HFFc6 (cell line): ENCODE results near the gene KLHL13. TPM values are rescaled to one million over a fixed set of nuclear protein-coding genes. Genes with fewer than 3 reads are reported as not detected.
"Not testable (repeated sequence)": the region's sequence is repeated elsewhere in the genome, so short reads cannot be mapped to it uniquely, and the experiment has no call there.

ENCODE experiments used
- DNase-seq: peaks from one replicate; pipeline ENCODE4 v3.0.0-alpha.2; 2018
- H3K27ac Mint-ChIP-seq: 2 replicates; pipeline ENCODE4 v1.8.0; 2020; ENCODE audit warnings: mild to moderate bottlenecking, mixed read lengths
- H3K27me3 Mint-ChIP-seq: 2 replicates; pipeline ENCODE4 v1.8.0; 2021; ENCODE audit warnings: mild to moderate bottlenecking, moderate library complexity, mixed read lengths; ENCODE audit not compliant: insufficient read depth
- H3K36me3 Mint-ChIP-seq: 2 replicates; pipeline ENCODE4 v1.8.0; 2021; ENCODE audit warnings: low read depth, mixed read lengths
- H3K4me1 Mint-ChIP-seq: 2 replicates; pipeline ENCODE4 v1.8.0; 2020; ENCODE audit warnings: low read depth, mixed read lengths
- H3K4me3 Mint-ChIP-seq: 2 replicates; pipeline ENCODE4 v1.8.0; 2020; ENCODE audit warnings: mild to moderate bottlenecking, moderate library complexity, mixed read lengths
- H3K9me3 Mint-ChIP-seq: 2 replicates; pipeline ENCODE4 v1.8.0; 2020; ENCODE audit warnings: mild to moderate bottlenecking, mixed read lengths
- CTCF ChIP-seq: fragments of 200-600 bp; sonication (generic); IDR thresholded peaks from 2 replicates; pipeline ENCODE4 v1.5.0; 2021; ENCODE audit warnings: antibody characterized with exemption, mild to moderate bottlenecking
- total RNA-seq, 6 experiments: library from RNA; stranded (reverse); fragmentation: NEBNext Ultra II Directional; extraction: Animal tissue kit (Norgen Biotek cat#: 25700); gene quantifications; 2 replicates in 1 of 6; 3 replicates in 5 of 6; pipeline ENCODE4 v1.2.3, GENCODE V29; 2021

The KLHL13 gene
- total RNA-seq, 6 experiments from 2014 or later: 0.05 to 0.14 (median 0.07) TPM; not detected in 3

- Mint-ChIP-seq H3K36me3 (no peaks in the 10 kb centered on the region), H3K4me3 (no peak overlapping the region), H3K9me3 (peaks cover 4% of the 10 kb centered on the region; the same call in 1 of the 2 replicates), H3K27me3 (no peaks in the 10 kb centered on the region), H3K27ac (no peak overlapping the region), H3K4me1 (no peaks in the 10 kb centered on the region)
- no peak for TF ChIP-seq CTCF
- no peak for DNase-seq
These were observed 91.4 kb downstream of the KLHL13 start for GRCh38 chrX:118025226-118025625.

GRCh38 chrX:118024482-118024881 lies 92.1 kb downstream of the KLHL13 start:
- TF ChIP-seq CTCF: no peak
- Mint-ChIP-seq H3K4me1 (no peaks in the 10 kb centered on the region), H3K9me3 (peaks cover 4% of the 10 kb centered on the region; the same call in 1 of the 2 replicates)

GRCh38 chrX:118022753-118023152 lies 93.9 kb downstream of the KLHL13 start:
- H3K36me3 Mint-ChIP-seq: no peaks in the 10 kb centered on the region
- no peaks in the 10 kb centered on the region for H3K27me3 Mint-ChIP-seq
- H3K27ac Mint-ChIP-seq: no peak overlapping the region
- TF ChIP-seq CTCF: no peak
- no peak overlapping the region for H3K4me3 Mint-ChIP-seq
- no peaks in the 10 kb centered on the region for H3K4me1 Mint-ChIP-seq
- peaks cover 4% of the 10 kb centered on the region; the same call in 1 of the 2 replicates for H3K9me3 Mint-ChIP-seq
- DNase-seq: no peak

More at GRCh38 chrX:118024482-118024881, 92.1 kb downstream of the KLHL13 start:
- Mint-ChIP-seq H3K27me3 (no peaks in the 10 kb centered on the region), H3K4me3 (no peak overlapping the region), H3K27ac (no peak overlapping the region), H3K36me3 (no peaks in the 10 kb centered on the region)
- DNase-seq: no peak

GRCh38 chrX:118016422-118016821 lies 100.2 kb downstream of the KLHL13 start:
- Mint-ChIP-seq H3K4me1 (no peaks in the 10 kb centered on the region), H3K36me3 (no peaks in the 10 kb centered on the region), H3K27ac (no peak overlapping the region), H3K9me3 (peaks cover 6% of the 10 kb centered on the region; the same call in 1 of the 2 replicates), H3K4me3 (no peak overlapping the region), H3K27me3 (no peaks in the 10 kb centered on the region)
- no peak for TF ChIP-seq CTCF
- DNase-seq: no peak

- not testable (repeated sequence) for H3K9me3 Mint-ChIP-seq, DNase-seq
These were observed 114.2 kb downstream of the KLHL13 start for GRCh38 chrX:118002417-118002816.

GRCh38 chrX:118000518-118000917 lies 116.1 kb downstream of the KLHL13 start:
- Mint-ChIP-seq H3K4me3 (no peak overlapping the region), H3K27ac (no peak overlapping the region), H3K36me3 (no peaks in the 10 kb centered on the region), H3K4me1 (no peaks in the 10 kb centered on the region), H3K9me3 (peaks cover 3% of the 10 kb centered on the region), H3K27me3 (no peaks in the 10 kb centered on the region)
- DNase-seq: no peak
- no peak for TF ChIP-seq CTCF

More at GRCh38 chrX:118002417-118002816, 114.2 kb downstream of the KLHL13 start:
- not testable (repeated sequence) for H3K27me3 Mint-ChIP-seq, H3K36me3 Mint-ChIP-seq, H3K27ac Mint-ChIP-seq, H3K4me3 Mint-ChIP-seq, H3K4me1 Mint-ChIP-seq
